OCI-LY1 (cell line): ENCODE measurements around the gene XPNPEP2.

Source experiments
- H2AFZ ChIP-seq: fragments of 200-600 bp; sonication (generic), shearing (Covaris generic); 2 replicates; pipeline ENCODE4 v1.6.0; 2014; ENCODE audit warnings: antibody characterized with exemption, mild to moderate bottlenecking, low read length
- H3F3A ChIP-seq: fragments of 200-600 bp; sonication (generic), shearing (Covaris generic); 2 replicates; pipeline ENCODE4 v1.6.0; 2014; ENCODE audit warnings: mild to moderate bottlenecking, antibody characterized with exemption, low read length, moderate library complexity; ENCODE audit not compliant: insufficient read depth
- H3K27ac ChIP-seq: fragments of 200-600 bp; sonication (generic); 2 replicates; pipeline ENCODE4 v1.5.1; 2014; ENCODE audit warnings: low read length, mixed run types, mild to moderate bottlenecking, low read depth; ENCODE audit not compliant: poor library complexity, severe bottlenecking
- H3K27me3 ChIP-seq: fragments of 200-600 bp; sonication (generic); 2 replicates; pipeline ENCODE4 v1.6.0; 2014; ENCODE audit warnings: antibody characterized with exemption, mild to moderate bottlenecking, low read length, moderate library complexity; ENCODE audit not compliant: insufficient read depth
- H3K36me3 ChIP-seq: fragments of 200-600 bp; sonication (generic); 2 replicates; pipeline ENCODE4 v1.6.1; 2014; ENCODE audit warnings: mild to moderate bottlenecking, antibody characterized with exemption, low read length, moderate library complexity, mixed read lengths; ENCODE audit not compliant: insufficient read depth
- H3K4me1 ChIP-seq: fragments of 200-600 bp; sonication (generic); 2 replicates; pipeline ENCODE4 v1.5.1; 2014; ENCODE audit warnings: mild to moderate bottlenecking, low read length, moderate library complexity; ENCODE audit not compliant: insufficient read depth, severe bottlenecking
- H3K4me2 ChIP-seq: fragments of 200-600 bp; sonication (generic), shearing (Covaris generic); 2 replicates; pipeline ENCODE4 v1.6.1; 2014; ENCODE audit warnings: low read length
- H3K4me3 ChIP-seq: fragments of 200-600 bp; sonication (generic); 2 replicates; pipeline ENCODE4 v1.5.1; 2014; ENCODE audit warnings: low read length, low read depth, mild to moderate bottlenecking, mixed read lengths; ENCODE audit not compliant: poor library complexity, severe bottlenecking
- H3K79me2 ChIP-seq: fragments of 200-600 bp; shearing (Covaris generic); 2 replicates; pipeline ENCODE4 v1.6.1; 2016; ENCODE audit warnings: mixed run types, low read length, mixed read lengths; ENCODE audit not compliant: insufficient read depth
- H3K9ac ChIP-seq: fragments of 200-600 bp; sonication (generic), shearing (Covaris generic); 2 replicates; pipeline ENCODE4 v1.6.1; 2014; ENCODE audit warnings: mild to moderate bottlenecking, low read length, mixed read lengths
- H3K9me2 ChIP-seq: fragments of 200-600 bp; sonication (generic), shearing (Covaris generic); 2 replicates; pipeline ENCODE4 v1.6.1; 2014; ENCODE audit warnings: low read depth, mild to moderate bottlenecking, low read length, mixed read lengths
- H3K9me3 ChIP-seq: fragments of 200-600 bp; shearing (Covaris generic); 2 replicates; pipeline ENCODE4 v1.6.1; 2014; ENCODE audit warnings: low read length, mixed read lengths
- H4K20me1 ChIP-seq: fragments of 200-600 bp; sonication (generic), shearing (Covaris generic); 2 replicates; pipeline ENCODE4 v1.6.0; 2016; ENCODE audit warnings: mild to moderate bottlenecking, low read length; ENCODE audit not compliant: insufficient read depth
- EZH2 ChIP-seq: fragments of 200-600 bp; sonication (generic), shearing (Covaris generic); IDR thresholded peaks from 2 replicates; pipeline ENCODE4 v1.8.0; 2017; ENCODE audit warnings: borderline replicate concordance, mixed run types, mild to moderate bottlenecking, antibody characterized with exemption, low read length, moderate library complexity, mixed read lengths
- TF ChIP-seq, protein P1 (sequence below): fragments of 200-600 bp; sonication (generic), shearing (Covaris generic); IDR thresholded peaks from 2 replicates; pipeline ENCODE4 v1.5.1; 2017; ENCODE audit warnings: mild to moderate bottlenecking, antibody characterized with exemption, low read length, moderate library complexity, mixed read lengths

XPNPEP2 gene

GRCh38 chrX:129748305-129748704 is 9.5 kb downstream of the XPNPEP2 start:
- H3K27me3 ChIP-seq, result no peaks in the 10 kb centered on the region
- H3K9ac ChIP-seq, result no peak overlapping the region
- no peak overlapping the region for H2AFZ ChIP-seq
- H3K27ac ChIP-seq, result no peak overlapping the region
- no peak for TF ChIP-seq EZH2
- TF ChIP-seq, protein P1, sequence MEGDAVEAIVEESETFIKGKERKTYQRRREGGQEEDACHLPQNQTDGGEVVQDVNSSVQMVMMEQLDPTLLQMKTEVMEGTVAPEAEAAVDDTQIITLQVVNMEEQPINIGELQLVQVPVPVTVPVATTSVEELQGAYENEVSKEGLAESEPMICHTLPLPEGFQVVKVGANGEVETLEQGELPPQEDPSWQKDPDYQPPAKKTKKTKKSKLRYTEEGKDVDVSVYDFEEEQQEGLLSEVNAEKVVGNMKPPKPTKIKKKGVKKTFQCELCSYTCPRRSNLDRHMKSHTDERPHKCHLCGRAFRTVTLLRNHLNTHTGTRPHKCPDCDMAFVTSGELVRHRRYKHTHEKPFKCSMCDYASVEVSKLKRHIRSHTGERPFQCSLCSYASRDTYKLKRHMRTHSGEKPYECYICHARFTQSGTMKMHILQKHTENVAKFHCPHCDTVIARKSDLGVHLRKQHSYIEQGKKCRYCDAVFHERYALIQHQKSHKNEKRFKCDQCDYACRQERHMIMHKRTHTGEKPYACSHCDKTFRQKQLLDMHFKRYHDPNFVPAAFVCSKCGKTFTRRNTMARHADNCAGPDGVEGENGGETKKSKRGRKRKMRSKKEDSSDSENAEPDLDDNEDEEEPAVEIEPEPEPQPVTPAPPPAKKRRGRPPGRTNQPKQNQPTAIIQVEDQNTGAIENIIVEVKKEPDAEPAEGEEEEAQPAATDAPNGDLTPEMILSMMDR, result no peak
- no peaks in the 10 kb centered on the region for H3K79me2 ChIP-seq
- H3F3A ChIP-seq, result no peaks in the 10 kb centered on the region
- no peaks in the 10 kb centered on the region for H3K36me3 ChIP-seq
- H4K20me1 ChIP-seq, result no peaks in the 10 kb centered on the region
- H3K4me3 ChIP-seq, result no peak overlapping the region
- H3K9me2 ChIP-seq, result no peaks in the 10 kb centered on the region
- H3K4me1 ChIP-seq, result no peaks in the 10 kb centered on the region
- H3K4me2 ChIP-seq, result no peak overlapping the region
- no peaks in the 10 kb centered on the region for H3K9me3 ChIP-seq

GRCh38 chrX:129749069-129749468 is 10.3 kb downstream of the XPNPEP2 start:
- TF ChIP-seq, protein P1, result no peak
- no peak for TF ChIP-seq EZH2
- no peaks in the 10 kb centered on the region for H3K79me2 ChIP-seq
- no peaks in the 10 kb centered on the region for H3K36me3 ChIP-seq
- no peak overlapping the region for H3K4me2 ChIP-seq
- no peaks in the 10 kb centered on the region for H4K20me1 ChIP-seq
- H3K4me1 ChIP-seq, result no peaks in the 10 kb centered on the region
- H3K4me3 ChIP-seq, result no peak overlapping the region
- no peaks in the 10 kb centered on the region for H3K27me3 ChIP-seq
- no peak overlapping the region for H3K9ac ChIP-seq
- no peak overlapping the region for H3K27ac ChIP-seq
- no peak overlapping the region for H2AFZ ChIP-seq
- H3F3A ChIP-seq, result no peaks in the 10 kb centered on the region
- H3K9me2 ChIP-seq, result no peaks in the 10 kb centered on the region
- H3K9me3 ChIP-seq, result no peaks in the 10 kb centered on the region

DNA sequence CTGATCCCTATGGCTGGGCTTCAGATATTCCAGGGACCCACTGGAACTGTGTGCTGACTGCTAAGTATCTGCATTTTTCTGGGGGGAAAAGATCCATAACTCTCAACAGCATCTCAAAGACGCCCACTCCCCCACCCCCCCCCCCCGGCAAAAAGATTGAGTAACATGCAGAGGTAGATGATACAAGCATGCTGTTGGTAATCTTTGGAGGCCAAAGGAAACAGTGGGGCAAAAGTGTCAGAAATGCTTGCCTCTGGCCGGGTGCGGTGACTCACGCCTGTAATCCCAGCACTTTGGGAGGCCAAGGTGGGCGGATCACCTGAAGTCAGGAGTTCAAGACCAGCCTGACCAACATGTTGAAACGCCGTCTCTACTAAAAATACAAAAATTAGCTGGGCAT is 12.2 kb downstream of the XPNPEP2 start:
- H2AFZ ChIP-seq, result no peak overlapping the region
- no peaks in the 10 kb centered on the region for H3F3A ChIP-seq
- H3K4me2 ChIP-seq, result no peak overlapping the region
- H3K27ac ChIP-seq, result no peak overlapping the region
- H3K4me3 ChIP-seq, result no peak overlapping the region
- H3K79me2 ChIP-seq, result no peaks in the 10 kb centered on the region
- no peaks in the 10 kb centered on the region for H3K36me3 ChIP-seq
- H3K9me2 ChIP-seq, result no peaks in the 10 kb centered on the region
- H3K9ac ChIP-seq, result no peak overlapping the region
- H3K27me3 ChIP-seq, result no peaks in the 10 kb centered on the region
- peaks cover 9% of the 10 kb centered on the region for H3K4me1 ChIP-seq
- H4K20me1 ChIP-seq, result no peaks in the 10 kb centered on the region
- TF ChIP-seq EZH2, result no peak
- TF ChIP-seq, protein P1, result no peak
- no peaks in the 10 kb centered on the region for H3K9me3 ChIP-seq
